Stimulated activated effector memory CD8-positive, alpha-beta T cell treated with anti-CD3 and anti-CD28 coated beads, Interleukin-12 subunit alpha, Interleukin-12 subunit beta, amount 100 ng/mL, for 72 hours (primary cell): ENCODE data around the gene PAPSS2.

ENCODE experiments used
- ATAC-seq: fragments of 150-1000 bp; cut with Tn5 transposase; 2 replicates; pipeline ENCODE4 v1.10.0; 2021
- DNase-seq, 2 donors: peaks; one replicate each; pipeline ENCODE4 v3.0.0; 2021 to 2022; ENCODE audit warnings: low spot score in 2 of 2
- H3K27ac Mint-ChIP-seq: one replicate; pipeline ENCODE4 v1.8.0; 2022; ENCODE audit warnings: mild to moderate bottlenecking, mixed read lengths
- H3K36me3 Mint-ChIP-seq: one replicate; pipeline ENCODE4 v1.8.0; 2022; ENCODE audit warnings: mild to moderate bottlenecking, mixed read lengths
- H3K4me1 Mint-ChIP-seq: one replicate; pipeline ENCODE4 v1.8.0; 2022; ENCODE audit warnings: mixed read lengths
- H3K4me3 Mint-ChIP-seq: one replicate; pipeline ENCODE4 v1.8.0; 2022; ENCODE audit warnings: mild to moderate bottlenecking, mixed read lengths
- H3K9me3 Mint-ChIP-seq: one replicate; pipeline ENCODE4 v1.8.0; 2022; ENCODE audit warnings: mixed read lengths

Gene PAPSS2

DNA sequence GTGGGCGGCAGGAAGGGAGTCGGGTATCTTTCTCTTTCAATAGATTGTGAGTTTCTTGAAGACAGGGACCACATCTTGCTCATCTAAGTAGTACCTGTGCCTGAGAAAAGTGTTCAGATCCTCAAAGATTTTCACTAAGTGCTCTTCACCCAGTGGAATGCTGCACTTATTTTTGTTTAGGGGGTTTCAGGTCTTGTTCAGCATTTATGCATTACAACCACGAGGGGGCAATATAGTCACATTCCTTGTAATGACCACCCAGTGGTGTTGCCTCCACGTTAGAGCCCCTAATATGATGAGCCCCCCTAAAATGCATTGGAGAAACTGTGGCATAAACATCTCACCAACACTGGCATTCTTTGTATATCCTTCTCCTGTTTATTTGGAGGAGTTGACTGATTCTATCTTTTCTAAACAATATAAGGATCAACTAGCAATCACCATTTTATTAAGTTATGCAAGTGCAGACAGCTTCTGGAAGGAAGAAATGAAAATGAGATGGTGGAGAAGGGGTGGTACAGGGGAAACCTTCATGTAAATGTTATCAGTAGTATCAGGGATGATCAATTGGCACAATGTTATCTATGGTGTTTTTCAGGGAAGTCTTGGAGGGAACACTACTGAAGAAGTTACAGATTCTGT, 3.1 kb upstream of the PAPSS2 start:
- Mint-ChIP-seq H3K9me3 (no peaks in the 10 kb centered on the region), H3K4me3 (no peak overlapping the region), H3K27ac (no peak overlapping the region), H3K36me3 (no peaks in the 10 kb centered on the region), H3K4me1 (peaks cover 21% of the 10 kb centered on the region)
- no peak for ATAC-seq
- peak in 1 of 2 donors; percentile 8 for DNase-seq

DNA sequence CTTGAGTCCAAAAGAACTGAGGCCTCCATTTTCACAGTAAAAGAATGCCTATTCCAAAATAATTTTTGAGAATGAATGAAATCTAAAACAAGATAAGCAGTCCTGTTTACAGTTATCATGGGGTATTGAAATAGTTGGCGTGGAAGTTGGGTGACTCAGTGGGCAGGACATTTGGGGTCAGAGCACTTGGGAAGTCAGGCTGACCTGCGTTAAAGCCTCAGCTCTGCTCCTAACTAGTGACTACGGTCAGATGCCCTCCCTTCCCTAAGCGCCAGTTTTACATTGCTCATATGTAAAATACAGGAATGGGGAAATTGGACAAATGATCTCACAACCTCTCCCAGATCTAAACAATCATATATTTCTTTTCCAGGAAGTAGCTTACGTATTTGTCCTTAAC, 2.3 kb upstream of the PAPSS2 start:
- no peak overlapping the region for H3K4me3 Mint-ChIP-seq
- ATAC-seq = no peak
- DNase-seq = no peak

GRCh38 chr10:87658321-87658795, 1.3 kb upstream of the PAPSS2 start:
- Mint-ChIP-seq H3K4me1 (peaks cover 21% of the 10 kb centered on the region), H3K27ac (no peak overlapping the region), H3K9me3 (no peaks in the 10 kb centered on the region), H3K36me3 (no peaks in the 10 kb centered on the region), H3K4me3 (no peak overlapping the region)
- DNase-seq (no peak), ATAC-seq (no peak)

More for the DNA sequence above, 2.3 kb upstream of the PAPSS2 start:
- H3K27ac Mint-ChIP-seq = no peak overlapping the region
- H3K4me1 Mint-ChIP-seq = peaks cover 21% of the 10 kb centered on the region
- H3K9me3 Mint-ChIP-seq = no peaks in the 10 kb centered on the region
- H3K36me3 Mint-ChIP-seq = no peaks in the 10 kb centered on the region

GRCh38 chr10:87658858-87659555, 671 bp upstream of the PAPSS2 start:
- no peak for ATAC-seq
- peaks cover 21% of the 10 kb centered on the region for H3K4me1 Mint-ChIP-seq
- no peak for DNase-seq
- no peaks in the 10 kb centered on the region for H3K9me3 Mint-ChIP-seq
- no peaks in the 10 kb centered on the region for H3K36me3 Mint-ChIP-seq
- H3K27ac Mint-ChIP-seq = peak overlapping the region; percentile 52
- H3K4me3 Mint-ChIP-seq = peak overlapping the region; percentile 70

GRCh38 chr10:87660484-87661133, 931 bp downstream of the PAPSS2 start:
- Mint-ChIP-seq H3K4me1 (peaks cover 21% of the 10 kb centered on the region), H3K27ac (no peak overlapping the region), H3K9me3 (no peaks in the 10 kb centered on the region), H3K4me3 (peak overlapping the region; percentile 70), H3K36me3 (no peaks in the 10 kb centered on the region)
- DNase-seq = no peak
- no peak for ATAC-seq

- peaks cover 14% of the 10 kb centered on the region for H3K4me1 Mint-ChIP-seq
- DNase-seq = no peak
- no peak for ATAC-seq
- no peak overlapping the region for H3K4me3 Mint-ChIP-seq
- no peak overlapping the region for H3K27ac Mint-ChIP-seq
- H3K9me3 Mint-ChIP-seq = no peaks in the 10 kb centered on the region
- no peaks in the 10 kb centered on the region for H3K36me3 Mint-ChIP-seq
Observed at GRCh38 chr10:87661861-87662785, 2.4 kb downstream of the PAPSS2 start.

GRCh38 chr10:87664276-87664701, 4.6 kb downstream of the PAPSS2 start:
- no peaks in the 10 kb centered on the region for H3K36me3 Mint-ChIP-seq
- no peak for DNase-seq
- H3K4me1 Mint-ChIP-seq = peaks cover 8% of the 10 kb centered on the region
- ATAC-seq = no peak
- no peak overlapping the region for H3K27ac Mint-ChIP-seq
- no peak overlapping the region for H3K4me3 Mint-ChIP-seq
- H3K9me3 Mint-ChIP-seq = no peaks in the 10 kb centered on the region

- Mint-ChIP-seq H3K9me3 (no peaks in the 10 kb centered on the region), H3K4me3 (no peak overlapping the region), H3K27ac (no peak overlapping the region), H3K4me1 (no peaks in the 10 kb centered on the region), H3K36me3 (no peaks in the 10 kb centered on the region)
- ATAC-seq (no peak), DNase-seq (no peak)
Observed at GRCh38 chr10:87667493-87667892, 7.8 kb downstream of the PAPSS2 start.

GRCh38 chr10:87668324-87669074, 8.8 kb downstream of the PAPSS2 start:
- Mint-ChIP-seq H3K9me3 (no peaks in the 10 kb centered on the region), H3K36me3 (no peaks in the 10 kb centered on the region), H3K4me3 (no peak overlapping the region), H3K27ac (no peak overlapping the region), H3K4me1 (no peaks in the 10 kb centered on the region)
- DNase-seq (no peak), ATAC-seq (no peak)

- Mint-ChIP-seq H3K9me3 (no peaks in the 10 kb centered on the region), H3K36me3 (no peaks in the 10 kb centered on the region), H3K27ac (no peak overlapping the region), H3K4me1 (no peaks in the 10 kb centered on the region), H3K4me3 (no peak overlapping the region)
- DNase-seq = no peak
- ATAC-seq = no peak
Observed at GRCh38 chr10:87669752-87670151, 10.1 kb downstream of the PAPSS2 start.

- DNase-seq (no peak), ATAC-seq (peak; percentile 64)
- H3K9me3 Mint-ChIP-seq = no peaks in the 10 kb centered on the region
- H3K4me3 Mint-ChIP-seq = no peak overlapping the region
- no peaks in the 10 kb centered on the region for H3K4me1 Mint-ChIP-seq
- H3K36me3 Mint-ChIP-seq = no peaks in the 10 kb centered on the region
- H3K27ac Mint-ChIP-seq = no peak overlapping the region
Observed at GRCh38 chr10:87670586-87670985, 10.9 kb downstream of the PAPSS2 start.

- no peak for DNase-seq
- no peaks in the 10 kb centered on the region for H3K36me3 Mint-ChIP-seq
- ATAC-seq = no peak
Observed at GRCh38 chr10:87671139-87671815, 11.6 kb downstream of the PAPSS2 start.

GRCh38 chr10:87672551-87672950, 12.9 kb downstream of the PAPSS2 start:
- no peak overlapping the region for H3K4me3 Mint-ChIP-seq
- no peaks in the 10 kb centered on the region for H3K9me3 Mint-ChIP-seq
- ATAC-seq = no peak
- no peak overlapping the region for H3K27ac Mint-ChIP-seq
- H3K36me3 Mint-ChIP-seq = no peaks in the 10 kb centered on the region
- no peak for DNase-seq
- H3K4me1 Mint-ChIP-seq = no peaks in the 10 kb centered on the region

More at GRCh38 chr10:87671139-87671815, 11.6 kb downstream of the PAPSS2 start:
- H3K4me3 Mint-ChIP-seq = no peak overlapping the region
- no peaks in the 10 kb centered on the region for H3K9me3 Mint-ChIP-seq
- no peak overlapping the region for H3K27ac Mint-ChIP-seq
- H3K4me1 Mint-ChIP-seq = no peaks in the 10 kb centered on the region

DNA sequence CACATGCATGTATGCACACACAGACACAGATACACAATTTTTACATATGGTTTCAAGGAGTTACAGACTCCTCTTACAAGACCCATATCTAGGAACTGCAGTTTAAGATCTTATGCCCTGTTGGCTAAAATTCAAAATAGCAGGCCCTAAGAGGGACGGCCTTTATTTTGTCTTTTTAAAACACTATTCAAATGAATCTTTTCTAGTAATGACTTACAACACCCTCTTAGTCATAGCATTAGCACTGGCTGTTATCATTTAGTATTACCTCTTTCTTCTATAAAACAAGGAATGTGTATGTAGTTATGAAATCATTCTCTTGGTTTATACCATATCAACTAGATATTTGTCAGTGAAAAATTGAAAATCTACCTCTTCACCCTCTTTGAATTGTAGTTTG, 15.3 kb downstream of the PAPSS2 start:
- no peak for DNase-seq
- peak; percentile 48 for ATAC-seq
- H3K36me3 Mint-ChIP-seq = no peaks in the 10 kb centered on the region
- no peak overlapping the region for H3K27ac Mint-ChIP-seq
- no peaks in the 10 kb centered on the region for H3K4me1 Mint-ChIP-seq
- no peaks in the 10 kb centered on the region for H3K9me3 Mint-ChIP-seq
- H3K4me3 Mint-ChIP-seq = no peak overlapping the region
